Retinal pigment epithelial cell (primary cell): ENCODE measurements around the gene FOCAD.

ENCODE experiments used
- DNase-seq: peaks from one replicate; pipeline ENCODE4 v3.0.0-alpha.2; 2010; ENCODE audit warnings: low read depth
- H3K4me3 ChIP-seq: 2 replicates; pipeline ENCODE4 v1.5.1; 2011; ENCODE audit warnings: mild to moderate bottlenecking, low read length, control low read depth, moderate library complexity
- TF ChIP-seq, protein P1 (sequence below): conservative IDR thresholded peaks from 2 replicates; pipeline ENCODE4 v1.5.1; 2011; ENCODE audit warnings: low read depth, low read length, control low read depth, inconsistent platforms

FOCAD gene

DNA sequence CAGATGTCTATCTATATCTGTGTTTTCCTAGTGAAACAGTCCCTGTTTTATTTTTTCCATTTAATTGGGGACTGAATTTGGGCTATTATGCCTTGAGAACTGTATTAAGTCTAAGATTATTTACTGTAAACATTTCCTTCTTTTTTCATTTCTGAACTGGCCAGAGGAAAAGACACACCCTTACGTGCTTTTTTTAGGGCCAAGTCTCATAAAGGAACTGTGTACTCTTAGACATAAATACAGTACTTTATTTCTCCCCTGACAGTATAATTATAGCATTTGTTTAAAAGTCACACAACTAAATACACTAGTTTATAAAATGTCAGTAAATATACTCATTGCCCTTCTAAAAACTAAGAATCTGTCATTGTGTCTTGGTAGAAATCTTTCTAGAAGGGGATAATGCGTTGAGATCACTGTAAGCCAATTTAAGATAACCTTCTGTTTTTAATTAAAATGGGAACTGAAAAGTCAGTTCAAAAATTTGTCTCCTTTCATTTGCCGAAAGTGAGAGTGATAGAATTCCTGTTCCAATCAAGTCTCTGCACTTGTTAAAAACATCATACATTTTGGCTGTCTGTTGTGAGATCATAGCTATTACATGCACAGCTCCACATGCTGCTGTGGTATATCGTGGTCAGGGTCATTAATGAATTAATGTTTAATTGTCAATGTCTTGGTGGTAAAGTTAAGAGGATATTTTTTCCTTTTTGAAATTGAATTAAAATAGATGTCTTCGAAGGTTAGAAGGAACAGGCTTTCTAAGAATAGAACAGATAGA lies 132.1 kb downstream of the FOCAD start:
- TF ChIP-seq, protein P1, sequence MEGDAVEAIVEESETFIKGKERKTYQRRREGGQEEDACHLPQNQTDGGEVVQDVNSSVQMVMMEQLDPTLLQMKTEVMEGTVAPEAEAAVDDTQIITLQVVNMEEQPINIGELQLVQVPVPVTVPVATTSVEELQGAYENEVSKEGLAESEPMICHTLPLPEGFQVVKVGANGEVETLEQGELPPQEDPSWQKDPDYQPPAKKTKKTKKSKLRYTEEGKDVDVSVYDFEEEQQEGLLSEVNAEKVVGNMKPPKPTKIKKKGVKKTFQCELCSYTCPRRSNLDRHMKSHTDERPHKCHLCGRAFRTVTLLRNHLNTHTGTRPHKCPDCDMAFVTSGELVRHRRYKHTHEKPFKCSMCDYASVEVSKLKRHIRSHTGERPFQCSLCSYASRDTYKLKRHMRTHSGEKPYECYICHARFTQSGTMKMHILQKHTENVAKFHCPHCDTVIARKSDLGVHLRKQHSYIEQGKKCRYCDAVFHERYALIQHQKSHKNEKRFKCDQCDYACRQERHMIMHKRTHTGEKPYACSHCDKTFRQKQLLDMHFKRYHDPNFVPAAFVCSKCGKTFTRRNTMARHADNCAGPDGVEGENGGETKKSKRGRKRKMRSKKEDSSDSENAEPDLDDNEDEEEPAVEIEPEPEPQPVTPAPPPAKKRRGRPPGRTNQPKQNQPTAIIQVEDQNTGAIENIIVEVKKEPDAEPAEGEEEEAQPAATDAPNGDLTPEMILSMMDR, result no peak
- no peak for DNase-seq
- H3K4me3 ChIP-seq, result no peak overlapping the region

DNA sequence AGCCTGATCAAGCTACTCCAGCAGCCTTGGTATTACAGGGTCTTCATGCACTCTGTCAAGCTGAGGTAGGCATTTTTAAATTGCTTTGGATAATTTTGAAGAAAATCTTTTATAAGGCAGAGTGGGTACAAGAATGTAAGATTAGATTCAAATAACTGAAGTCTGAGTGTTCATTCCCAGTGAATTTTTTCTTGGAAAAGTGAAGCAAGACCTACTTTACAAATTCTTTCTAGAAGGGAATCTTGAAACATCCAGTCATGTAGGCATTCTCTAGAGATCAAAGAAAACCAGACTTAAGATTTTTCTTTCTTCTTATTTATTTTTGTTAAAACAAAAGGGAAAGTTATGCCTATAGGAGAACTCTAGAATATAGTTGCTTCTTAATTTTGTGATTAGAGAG lies 139.0 kb downstream of the FOCAD start:
- TF ChIP-seq, protein P1, result no peak
- DNase-seq, result no peak

DNA sequence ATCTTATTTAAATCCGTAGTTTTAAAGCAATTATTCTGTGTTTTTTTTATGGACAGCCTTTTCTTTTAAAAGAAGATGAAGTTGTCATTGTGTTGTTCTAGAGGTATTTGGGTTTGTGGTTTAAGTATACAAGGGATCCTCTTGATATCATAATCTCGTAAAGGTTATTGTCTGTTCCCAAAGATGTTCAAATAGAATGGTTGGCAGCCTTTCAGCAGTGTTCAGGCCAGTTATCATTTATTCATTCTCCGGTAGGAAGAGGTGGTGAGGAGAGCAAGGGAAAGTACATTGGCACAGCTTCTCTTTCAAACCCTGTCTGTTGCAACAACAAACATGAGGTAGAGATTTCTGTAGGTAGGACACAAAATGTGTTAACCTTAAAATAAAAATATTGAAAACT lies 147.0 kb downstream of the FOCAD start:
- TF ChIP-seq, protein P1, result no peak
- H3K4me3 ChIP-seq, result no peak overlapping the region
- DNase-seq, result no peak

More for the DNA sequence above, 139.0 kb downstream of the FOCAD start:
- H3K4me3 ChIP-seq, result no peak overlapping the region

DNA sequence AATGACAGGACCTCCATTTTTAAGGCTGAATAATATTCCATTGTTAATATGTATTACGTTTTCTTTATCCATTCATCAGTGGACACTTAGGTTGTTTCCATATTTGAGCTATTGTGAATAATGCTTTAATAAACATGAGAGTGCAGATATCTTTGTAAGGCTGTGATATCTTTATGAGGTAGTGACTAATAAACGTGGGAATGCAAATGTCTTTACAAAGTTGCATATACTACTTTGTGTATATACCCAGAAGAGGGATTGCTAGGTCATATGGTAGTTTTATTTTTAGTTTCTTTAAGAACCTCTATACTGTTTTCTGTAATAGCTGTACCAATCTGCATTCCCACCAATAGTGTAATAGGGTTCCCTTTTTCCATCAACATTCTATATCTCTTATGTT lies 148.7 kb downstream of the FOCAD start:
- DNase-seq, result no peak
- no peak overlapping the region for H3K4me3 ChIP-seq
- TF ChIP-seq, protein P1, result no peak

DNA sequence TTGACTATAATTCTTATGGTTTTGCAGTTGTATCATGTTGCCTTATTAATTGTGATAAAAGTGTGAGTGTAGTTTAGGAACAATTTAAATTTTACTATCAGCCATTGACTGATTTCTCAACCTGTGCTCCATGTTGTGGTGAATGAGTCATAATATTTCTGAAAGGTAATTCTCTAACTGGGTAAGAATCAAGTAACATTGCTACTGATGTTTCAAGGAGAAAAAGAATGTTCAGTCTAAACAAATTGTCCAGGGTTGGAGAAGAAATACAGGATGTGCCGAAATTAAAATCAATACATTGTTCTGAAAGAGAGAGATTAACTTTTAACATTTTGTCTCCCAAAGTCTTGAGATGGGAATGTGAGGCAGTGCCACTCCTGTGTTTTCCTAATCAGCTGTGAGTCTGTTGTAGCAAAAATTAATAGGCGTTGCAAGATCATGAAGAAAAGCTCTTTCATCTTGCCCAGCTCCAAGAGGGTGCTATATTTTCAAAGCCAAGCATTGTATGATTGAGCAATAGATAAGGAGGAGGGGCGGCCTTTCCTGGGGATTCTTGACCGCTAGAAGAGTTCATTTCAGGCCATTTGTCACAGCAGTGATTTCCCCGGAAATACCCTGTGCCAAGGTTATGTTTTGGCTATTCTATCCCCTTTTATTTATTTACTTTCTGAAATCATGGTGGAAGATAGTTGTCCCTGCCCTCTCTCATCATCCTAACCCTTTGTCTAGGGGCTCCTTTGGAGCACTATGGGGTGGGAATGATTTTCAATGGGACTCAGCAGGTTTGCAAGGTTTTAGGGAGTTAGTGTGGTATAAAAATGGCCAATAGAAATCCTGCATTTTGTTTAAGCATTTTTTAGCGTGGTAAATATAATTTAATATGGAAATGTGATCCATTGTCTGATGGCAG lies 151.6 kb downstream of the FOCAD start:
- no peak overlapping the region for H3K4me3 ChIP-seq
- DNase-seq, result no peak
- TF ChIP-seq, protein P1, result no peak

DNA sequence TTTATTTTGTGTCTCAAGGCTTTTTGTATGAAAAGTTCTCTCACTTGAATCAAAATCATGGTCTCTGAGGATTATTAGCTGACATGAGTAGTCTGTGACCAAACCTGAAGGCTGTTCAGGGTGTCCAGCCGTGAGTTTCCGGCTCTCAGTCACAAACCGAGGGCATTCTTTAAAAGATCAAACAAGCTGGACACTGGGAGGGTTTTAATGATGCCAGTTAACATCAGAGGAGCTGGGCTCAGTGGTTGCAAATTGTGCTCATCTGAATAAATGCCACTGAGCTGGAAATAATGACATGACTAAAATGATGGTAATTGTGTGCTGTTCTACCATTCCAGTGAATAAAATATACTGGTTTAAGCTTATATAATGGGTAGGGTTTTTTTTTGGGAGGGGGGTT lies 153.1 kb downstream of the FOCAD start:
- TF ChIP-seq, protein P1, result no peak
- no peak overlapping the region for H3K4me3 ChIP-seq
- DNase-seq, result no peak
